RWPE1 (cell line): Measurements from ENCODE around the gene TNFAIP1.

Experiments used
- CTCF ChIA-PET: fragments of 350-600 bp; sonication (Branson Sonifier 250); formaldehyde crosslinking; extraction: SDS; loops from one replicate; lab custom pipeline; 2021; lab: Yijun Ruan, JAX
- POLR2A ChIA-PET: fragments of 400-600 bp; formaldehyde crosslinking; extraction: SDS; loops from one replicate; lab custom pipeline; 2020; ENCODE audit warnings: antibody characterized with exemption; ENCODE audit not compliant: low non-redundant PET; lab: Yijun Ruan, JAX
- DNase-seq: peaks from one replicate; pipeline ENCODE4 v3.0.0; 2012; ENCODE audit warnings: low spot score
- H3K27ac ChIP-seq: fragments of 450-650 bp; 2 replicates; pipeline ENCODE4 v1.5.1; 2017
- CTCF ChIP-seq: fragments of 450-650 bp; conservative IDR thresholded peaks from 2 replicates; pipeline ENCODE4 v1.5.1; 2017; ENCODE audit warnings: low read depth, mild to moderate bottlenecking

Gene TNFAIP1

DNA sequence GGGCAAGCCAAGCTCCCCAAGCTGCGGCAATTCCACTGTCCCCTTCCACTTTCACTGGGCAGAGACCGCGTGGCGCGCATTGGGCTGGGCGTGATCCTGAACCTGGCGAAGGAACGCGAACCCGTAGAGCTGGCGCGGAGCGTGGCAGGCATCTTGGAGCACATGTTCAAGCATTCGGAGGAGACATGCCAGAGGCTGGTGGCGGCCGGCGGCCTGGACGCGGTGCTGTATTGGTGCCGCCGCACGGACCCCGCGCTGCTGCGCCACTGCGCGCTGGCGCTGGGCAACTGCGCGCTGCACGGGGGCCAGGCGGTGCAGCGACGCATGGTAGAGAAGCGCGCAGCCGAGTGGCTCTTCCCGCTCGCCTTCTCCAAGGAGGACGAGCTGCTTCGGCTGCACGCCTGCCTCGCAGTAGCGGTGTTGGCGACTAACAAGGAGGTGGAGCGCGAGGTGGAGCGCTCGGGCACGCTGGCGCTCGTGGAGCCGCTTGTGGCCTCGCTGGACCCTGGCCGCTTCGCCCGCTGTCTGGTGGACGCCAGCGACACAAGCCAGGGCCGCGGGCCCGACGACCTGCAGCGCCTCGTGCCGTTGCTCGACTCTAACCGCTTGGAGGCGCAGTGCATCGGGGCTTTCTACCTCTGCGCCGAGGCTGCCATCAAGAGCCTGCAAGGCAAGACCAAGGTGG is 45.7 kb downstream of the TNFAIP1 start:
- TF ChIP-seq CTCF = no peak
- POLR2A ChIA-PET = no interaction called here
- DNase-seq = no peak
- H3K27ac ChIP-seq = peak overlapping the region; percentile 80
- CTCF ChIA-PET = interaction anchor here (0.6 kb wide), 2 partner anchors 29 to 154 kb away, joined by 3 to 4 read pairs; no protein-coding TSS in a partner anchor

GRCh38 chr17:28384281-28385036 is 48.9 kb downstream of the TNFAIP1 start:
- ChIA-PET POLR2A (no interaction called here), CTCF (interaction anchor here (1.2 kb wide), 1 partner anchor 33 kb away, joined by 4 read pairs; no protein-coding TSS in a partner anchor)
- no peak for TF ChIP-seq CTCF
- no peak for DNase-seq
- peak overlapping the region; percentile 40 for H3K27ac ChIP-seq

GRCh38 chr17:28385037-28385400 is 49.5 kb downstream of the TNFAIP1 start:
- ChIA-PET POLR2A (no interaction called here), CTCF (no interaction called here)
- H3K27ac ChIP-seq = no peak overlapping the region
- no peak for DNase-seq
- no peak for TF ChIP-seq CTCF

GRCh38 chr17:28385406-28385805 is 49.8 kb downstream of the TNFAIP1 start:
- CTCF ChIA-PET = no interaction called here
- no peak overlapping the region for H3K27ac ChIP-seq
- POLR2A ChIA-PET = no interaction called here
- no peak for DNase-seq
- TF ChIP-seq CTCF = no peak

DNA sequence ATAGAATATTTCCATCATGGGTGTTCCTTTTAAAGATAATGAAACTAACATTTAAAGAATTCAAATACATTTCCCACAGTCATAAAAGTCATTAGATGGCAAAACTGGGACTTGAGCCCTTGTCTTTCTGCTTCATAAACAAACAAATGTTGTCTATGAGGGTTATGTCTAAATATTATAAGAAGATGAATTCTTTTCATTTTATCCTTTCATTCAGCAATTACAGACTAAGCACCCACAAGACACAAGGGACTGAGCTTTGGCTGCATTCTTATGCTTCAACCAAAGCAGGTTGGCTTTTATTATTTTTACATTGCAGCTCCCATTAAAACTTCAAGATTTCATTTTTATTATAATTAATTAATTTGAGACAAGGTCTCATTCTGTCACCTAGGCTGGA is 50.8 kb downstream of the TNFAIP1 start:
- CTCF ChIA-PET = no interaction called here
- no peak for TF ChIP-seq CTCF
- POLR2A ChIA-PET = no interaction called here
- no peak for DNase-seq
- no peak overlapping the region for H3K27ac ChIP-seq

DNA sequence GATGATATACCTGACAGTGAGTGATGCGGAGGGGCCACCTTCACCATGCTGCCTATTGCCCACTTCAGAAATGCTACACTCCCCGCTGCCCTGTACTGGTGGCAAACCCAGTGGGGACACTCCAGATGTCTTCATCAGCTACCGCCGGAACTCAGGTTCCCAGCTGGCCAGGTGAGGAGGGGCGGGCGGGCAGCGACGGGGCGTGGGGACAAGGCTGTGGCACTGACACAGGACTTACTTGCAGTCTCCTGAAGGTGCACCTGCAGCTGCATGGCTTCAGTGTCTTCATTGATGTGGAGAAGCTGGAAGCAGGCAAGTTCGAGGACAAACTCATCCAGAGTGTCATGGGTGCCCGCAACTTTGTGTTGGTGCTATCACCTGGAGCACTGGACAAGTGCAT is 52.5 kb downstream of the TNFAIP1 start:
- TF ChIP-seq CTCF = no peak
- CTCF ChIA-PET = interaction anchor here (0.5 kb wide), 1 partner anchor 37 kb away, joined by 3 read pairs; no protein-coding TSS in a partner anchor
- POLR2A ChIA-PET = no interaction called here
- DNase-seq = no peak
- no peak overlapping the region for H3K27ac ChIP-seq
